Endometrial microvascular endothelial cells (primary cell): ENCODE data around the gene CFAP92. TPM values are rescaled to one million over a fixed set of nuclear protein-coding genes. Genes with fewer than 3 reads are reported as not detected.
"Not testable (repeated sequence)": the region's sequence is repeated elsewhere in the genome, so short reads cannot be mapped to it uniquely, and the experiment has no call there.

Experiments
- in situ Hi-C: cut with HindIII; loops from 2 replicates; pipeline ENCODE4 v1.10.0; 2017; ENCODE audit warnings: low sequenced_read_pairs, low pct_unique_long_range_greater_than_20kb; ENCODE audit errors: inconsistent ontology term
- total RNA-seq: library from RNA; depleted of rRNA; stranded (reverse); fragments of >200 nt; gene quantifications from one replicate; pipeline ENCODE4 v1.2.3, GENCODE V29; 2015; ENCODE audit errors: inconsistent ontology term

Gene CFAP92
- total RNA-seq, 1 donor from 2014 or later: not detected

DNA sequence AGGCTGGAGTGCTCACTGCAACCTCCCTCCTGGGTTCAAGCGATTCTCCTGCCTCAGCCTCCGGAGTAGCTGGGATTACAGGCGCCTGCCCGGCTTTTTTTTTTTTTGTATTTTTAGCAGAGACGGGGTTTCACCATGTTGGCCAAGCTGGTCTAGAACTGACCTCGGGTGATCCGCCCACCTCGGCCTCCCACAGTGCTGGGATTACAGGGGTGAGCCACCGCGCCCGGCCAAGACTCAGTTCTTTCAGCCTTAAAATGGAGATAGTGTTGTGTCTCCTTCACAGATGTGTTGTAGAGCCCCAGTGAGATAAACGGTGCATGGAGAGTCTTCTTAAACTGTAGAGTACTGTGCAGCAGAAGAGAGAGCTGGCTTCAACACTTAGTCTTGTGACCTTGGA lies 113.4 kb downstream of the CFAP92 start:
- in situ Hi-C loops: not testable (repeated sequence)

DNA sequence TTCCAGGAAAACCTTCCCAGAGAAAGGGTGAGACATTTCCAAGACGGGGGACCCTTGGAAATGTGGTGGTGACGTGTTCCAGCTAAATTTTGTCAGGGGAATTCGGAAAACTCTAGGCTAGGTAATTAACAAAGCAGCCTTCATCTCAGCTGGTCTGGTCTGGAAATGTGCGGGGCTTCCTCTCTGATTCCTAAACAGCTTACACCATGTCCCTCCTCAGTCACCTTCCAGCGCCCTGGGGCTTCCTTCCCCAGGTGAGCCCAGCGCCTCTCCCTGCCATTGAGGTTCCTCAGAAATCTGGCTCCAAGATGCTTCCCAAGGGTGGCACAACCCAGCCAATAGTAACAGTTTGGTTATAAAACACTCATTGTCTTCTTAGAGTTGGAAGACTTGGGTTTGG lies 113.9 kb downstream of the CFAP92 start:
- in situ Hi-C loops: no loop called here

DNA sequence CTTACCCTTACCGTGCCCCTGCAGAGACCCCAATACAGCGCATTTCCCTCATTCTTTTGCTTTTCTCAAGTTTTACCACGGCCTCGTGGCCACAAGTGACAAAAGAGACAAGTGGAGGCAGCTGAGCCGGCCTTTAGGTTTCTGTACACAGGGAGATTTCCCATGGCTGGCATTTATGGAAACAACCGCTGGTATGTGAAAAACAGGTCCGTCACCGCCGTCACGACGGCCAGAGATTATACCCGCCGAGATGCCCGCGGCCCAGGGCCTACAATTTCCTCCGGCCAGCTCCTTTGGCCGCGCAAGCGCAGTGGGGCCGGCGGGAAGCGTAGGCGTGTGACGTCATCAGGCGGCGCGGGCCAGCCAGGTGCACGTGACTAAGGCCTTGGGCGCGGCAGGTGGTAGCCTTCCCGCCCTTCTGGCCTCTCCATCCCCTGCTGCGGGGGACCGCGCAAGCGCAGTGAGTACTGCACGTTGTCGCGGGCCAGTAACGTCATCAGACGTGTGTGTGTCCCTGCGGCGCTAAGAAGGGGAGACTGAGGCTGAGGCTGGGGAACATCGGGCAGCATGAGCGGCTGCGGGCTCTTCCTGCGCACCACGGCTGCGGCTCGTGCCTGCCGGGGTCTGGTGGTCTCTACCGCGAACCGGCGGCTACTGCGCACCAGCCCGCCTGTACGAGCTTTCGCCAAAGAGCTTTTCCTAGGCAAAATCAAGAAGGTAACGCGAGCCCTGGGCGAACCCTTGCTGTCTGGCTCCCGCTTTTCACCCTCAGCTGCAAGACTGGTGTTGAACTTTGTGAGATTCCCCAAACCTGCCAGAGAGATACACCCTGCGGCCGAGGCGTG lies 114.5 kb downstream of the CFAP92 start, which contains the start of gene ACAD9:
Gene ACAD9 (plus strand): TSS at position 496 of the 845 bp plus-strand sequence. CDS start 72 bp downstream, at position 568.
- in situ Hi-C loops: no loop called here

DNA sequence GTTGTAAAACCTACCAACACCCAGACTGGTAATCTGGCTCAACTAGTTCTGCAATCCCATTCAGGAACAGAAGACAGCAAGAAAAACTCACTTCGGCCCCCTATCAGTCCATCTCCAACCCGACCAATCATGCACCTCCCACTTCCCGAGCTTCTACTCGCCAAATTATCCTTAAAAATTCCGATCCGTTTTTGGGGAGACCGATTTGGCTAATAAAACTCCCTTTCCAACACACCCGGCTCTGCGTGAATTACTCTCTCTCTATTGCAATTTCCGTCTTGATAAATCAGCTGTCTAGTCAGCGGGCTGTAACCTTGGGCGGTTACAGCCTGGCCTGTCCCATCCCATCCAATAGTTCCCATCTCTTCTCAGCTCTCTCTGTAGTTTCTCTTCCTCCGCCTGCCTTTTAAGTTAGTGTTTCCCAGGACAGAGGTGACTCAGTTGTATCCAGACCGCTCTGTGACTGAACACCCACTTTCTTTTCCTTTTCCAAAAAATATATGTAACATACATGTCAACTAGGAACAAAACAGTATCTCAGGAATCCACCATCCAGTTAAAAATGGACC lies 115.2 kb downstream of the CFAP92 start:
- in situ Hi-C loops: no loop called here

DNA sequence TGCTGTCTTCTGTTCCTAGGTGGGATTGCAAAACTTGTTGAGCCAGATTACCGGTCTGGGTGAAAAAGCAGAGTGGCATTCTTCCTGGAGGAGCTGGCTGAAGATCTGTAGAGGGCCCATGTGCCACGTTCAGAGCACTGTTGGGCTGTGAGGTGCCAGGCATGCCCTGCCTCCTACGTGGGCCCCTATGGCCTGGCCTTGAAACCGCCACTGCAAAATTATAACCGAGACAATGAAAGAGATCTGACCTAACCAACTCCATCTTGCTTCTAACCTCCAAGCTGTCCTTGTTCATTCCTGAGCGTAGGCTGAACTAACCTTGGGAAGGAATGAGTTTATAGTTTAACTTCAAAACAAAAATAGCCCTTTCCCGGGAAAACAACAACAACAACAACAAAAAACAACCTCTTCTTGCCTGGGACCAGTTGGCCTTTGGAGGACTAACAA lies 115.8 kb downstream of the CFAP92 start:
- in situ Hi-C loops: no loop called here

DNA sequence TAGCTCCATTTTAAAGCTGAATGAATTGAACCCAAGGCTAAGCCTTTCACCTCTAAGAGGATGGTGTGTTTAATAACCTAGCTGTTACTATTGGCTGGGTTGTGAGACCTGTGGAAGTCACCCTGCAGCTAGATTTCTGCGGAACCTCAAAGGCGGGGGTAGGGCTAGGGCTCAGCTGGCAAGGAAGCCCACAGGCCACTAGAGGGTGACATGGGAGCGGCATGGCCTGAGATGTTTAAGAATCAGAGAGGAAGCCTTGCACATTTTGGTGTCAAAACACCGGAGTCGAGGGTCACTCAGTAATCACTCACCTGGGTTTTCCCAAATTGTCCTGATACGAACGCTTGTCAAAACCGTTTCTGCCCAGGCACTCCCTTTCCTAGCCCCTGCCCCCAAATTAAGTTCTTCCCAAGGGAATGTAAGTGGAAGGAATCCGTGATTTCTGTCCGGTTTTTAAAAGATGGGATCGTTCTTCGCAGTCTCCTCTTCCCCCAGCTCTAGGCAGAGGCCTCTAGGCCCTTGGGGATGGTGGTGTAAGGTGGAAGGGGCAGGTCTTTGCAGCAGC lies 118.2 kb downstream of the CFAP92 start:
- in situ Hi-C loops: no loop called here

DNA sequence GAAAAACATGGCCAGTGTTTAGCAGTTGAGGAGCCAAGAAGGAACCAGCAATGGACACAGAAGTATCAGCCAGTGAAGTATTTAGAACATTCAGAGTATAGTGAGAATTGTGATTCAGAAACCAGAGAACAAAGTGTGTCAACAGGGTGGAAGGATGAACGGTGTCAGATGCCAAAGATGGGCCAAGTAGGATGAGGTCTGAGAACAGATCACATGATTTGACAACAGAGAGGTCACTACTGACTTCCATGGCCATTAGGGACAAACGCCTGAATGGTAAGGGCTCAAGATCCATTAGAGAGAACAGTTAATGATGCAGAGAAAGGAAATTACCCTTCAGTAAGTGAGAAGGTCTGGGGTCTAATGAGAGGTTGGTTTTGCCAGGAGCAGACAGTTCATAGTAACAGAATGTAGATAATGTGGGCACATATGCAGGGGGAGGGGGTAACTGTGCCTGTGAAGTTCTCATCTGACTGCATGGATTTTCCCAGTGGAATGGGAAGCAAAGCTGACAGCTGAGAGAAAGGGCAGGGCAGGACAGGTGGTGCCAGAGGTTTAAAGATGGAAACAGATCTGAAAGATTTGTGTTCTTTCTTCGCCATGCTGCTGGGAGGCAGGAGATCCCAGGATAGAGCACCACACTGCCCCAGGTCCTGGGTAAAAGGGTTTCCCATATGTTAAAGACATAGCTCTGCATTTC lies 119.2 kb downstream of the CFAP92 start:
- in situ Hi-C loops: no loop called here

DNA sequence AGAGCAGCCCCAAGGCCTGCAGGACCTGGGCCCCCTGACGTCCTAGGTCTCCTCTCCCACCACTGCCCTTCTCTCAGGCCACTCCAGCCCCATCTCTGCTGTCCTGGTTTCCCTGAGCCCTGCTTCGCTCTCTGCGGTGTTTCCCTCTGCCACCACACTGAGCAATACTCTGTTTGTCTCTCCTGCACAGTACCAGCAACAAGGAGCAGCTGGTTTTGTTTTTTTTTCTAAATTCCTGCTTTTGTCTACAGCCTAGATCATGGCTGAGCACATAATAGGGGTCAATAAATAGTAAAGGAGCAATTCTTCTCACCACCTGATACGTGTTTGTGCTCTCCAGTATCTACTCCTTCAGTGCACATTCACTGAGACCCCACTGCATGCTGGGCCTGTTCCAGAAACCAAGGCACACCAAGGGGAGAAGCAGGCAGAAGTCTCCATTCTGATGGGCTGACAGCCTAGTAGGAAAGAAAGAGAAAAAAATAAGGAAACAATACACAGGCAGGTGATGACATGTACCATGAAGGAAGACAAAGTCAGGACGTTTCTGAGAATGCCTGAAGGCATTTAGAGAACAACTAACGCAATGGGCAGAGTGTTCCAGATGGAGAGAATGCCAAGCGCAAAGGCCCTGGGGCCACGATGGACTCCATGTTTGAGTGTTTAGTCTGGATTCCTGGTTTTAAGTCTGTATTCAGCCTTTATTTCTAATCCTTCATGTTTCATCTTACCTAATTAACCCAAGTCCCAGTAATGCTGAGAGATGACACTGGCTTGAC lies 120.4 kb downstream of the CFAP92 start:
- in situ Hi-C loops: no loop called here

DNA sequence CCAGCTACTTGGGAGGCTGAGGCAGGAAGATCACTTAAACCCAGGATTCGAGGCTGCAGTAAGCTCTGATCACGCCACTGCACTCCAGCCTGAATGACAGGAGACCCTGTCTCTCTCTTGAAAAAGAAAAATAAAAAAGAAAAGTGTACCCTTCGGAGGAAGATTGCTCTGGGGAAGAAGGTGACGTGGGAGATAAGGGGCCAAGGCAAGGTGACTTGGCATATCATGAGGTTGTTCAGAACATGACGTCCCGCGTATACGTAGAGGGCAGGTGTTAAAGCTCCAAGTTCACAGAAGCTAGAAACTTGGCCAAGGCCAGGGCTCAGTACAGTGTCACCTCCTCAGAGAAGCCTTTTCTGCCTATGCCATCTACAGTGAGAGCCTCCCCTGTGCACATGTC lies 121.1 kb downstream of the CFAP92 start:
- in situ Hi-C loops: no loop called here

DNA sequence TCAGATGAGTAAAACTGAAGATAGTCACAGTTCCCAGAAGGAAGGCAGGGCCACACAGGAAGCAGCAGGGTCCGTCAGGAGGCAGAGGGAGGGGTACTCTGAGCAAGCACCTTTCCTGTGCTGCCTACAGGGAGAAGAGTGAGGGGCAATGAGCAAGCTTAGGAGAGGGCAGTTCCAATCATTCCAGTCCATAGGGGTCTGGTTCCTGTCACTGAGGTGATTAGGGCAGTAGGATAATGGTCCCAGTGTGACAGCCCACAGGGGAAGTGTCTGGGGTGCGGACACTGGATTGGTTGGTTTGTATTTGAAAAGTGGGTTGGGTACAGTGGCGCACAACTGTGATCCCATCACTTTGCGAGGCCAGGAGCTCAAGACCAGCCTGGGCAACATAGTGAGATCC lies 121.6 kb downstream of the CFAP92 start:
- in situ Hi-C loops: no loop called here

DNA sequence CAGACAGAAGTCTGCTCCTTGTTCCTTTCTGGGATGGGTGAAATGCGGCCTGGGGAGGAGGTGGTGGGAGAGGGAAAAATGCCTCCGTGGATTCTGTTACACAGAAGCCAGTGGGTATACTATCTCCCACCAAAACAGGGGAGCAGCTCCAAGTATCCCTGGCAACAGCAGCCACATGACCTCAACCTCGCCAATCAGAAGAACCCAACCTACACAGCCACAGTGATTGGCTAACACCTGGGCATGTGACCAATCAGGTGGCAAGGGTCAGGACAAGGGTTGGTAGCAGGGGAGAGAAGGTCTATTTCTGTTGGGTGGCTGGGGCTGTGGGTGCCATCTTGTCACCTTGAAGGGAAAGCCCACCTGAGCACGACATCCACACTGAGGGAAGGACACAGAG lies 123.5 kb downstream of the CFAP92 start:
- in situ Hi-C loops: no loop called here

DNA sequence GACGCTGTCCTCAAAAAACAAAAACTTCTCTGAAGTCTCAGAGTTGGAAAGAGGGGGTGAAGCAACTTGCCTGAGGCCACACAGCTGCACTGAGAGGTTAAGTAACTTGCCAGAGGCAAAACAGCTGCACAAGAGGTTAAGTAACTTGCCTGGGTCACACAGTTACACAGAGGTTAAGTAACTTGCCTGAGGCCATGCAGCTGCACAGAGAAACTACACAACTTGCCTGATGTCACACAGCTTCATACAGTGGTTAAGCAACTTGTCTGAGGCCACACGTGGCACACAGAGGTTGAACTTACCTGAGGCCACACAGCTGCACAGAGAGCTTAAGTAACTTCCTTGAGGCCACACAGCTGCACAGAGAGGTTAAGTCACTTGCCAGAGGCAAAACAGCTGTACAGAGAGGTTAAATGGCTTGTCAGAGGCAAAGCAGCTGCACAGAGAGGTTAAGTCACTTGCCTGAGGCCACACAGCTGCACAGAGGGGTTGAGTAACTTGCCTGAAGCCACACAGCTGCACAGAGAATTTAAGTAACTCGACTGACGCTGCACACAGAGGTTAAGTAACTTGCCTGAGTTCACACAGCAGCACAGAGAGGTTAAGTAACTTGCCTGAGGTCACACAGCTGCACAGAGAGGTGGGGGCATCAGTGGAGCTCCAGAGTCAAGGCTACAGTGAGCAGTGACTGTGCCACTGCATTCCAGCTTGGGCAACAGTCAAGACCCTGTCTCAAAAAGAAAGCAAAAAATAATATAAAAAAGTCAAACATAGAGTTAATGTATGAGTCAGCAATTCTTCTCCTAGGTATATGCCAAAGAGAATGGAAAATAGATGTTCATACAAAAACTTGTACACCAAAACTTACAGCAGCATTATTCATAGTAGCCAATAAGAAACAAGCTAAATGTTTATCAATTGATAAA lies 126.4 kb downstream of the CFAP92 start:
- in situ Hi-C loops: no loop called here

DNA sequence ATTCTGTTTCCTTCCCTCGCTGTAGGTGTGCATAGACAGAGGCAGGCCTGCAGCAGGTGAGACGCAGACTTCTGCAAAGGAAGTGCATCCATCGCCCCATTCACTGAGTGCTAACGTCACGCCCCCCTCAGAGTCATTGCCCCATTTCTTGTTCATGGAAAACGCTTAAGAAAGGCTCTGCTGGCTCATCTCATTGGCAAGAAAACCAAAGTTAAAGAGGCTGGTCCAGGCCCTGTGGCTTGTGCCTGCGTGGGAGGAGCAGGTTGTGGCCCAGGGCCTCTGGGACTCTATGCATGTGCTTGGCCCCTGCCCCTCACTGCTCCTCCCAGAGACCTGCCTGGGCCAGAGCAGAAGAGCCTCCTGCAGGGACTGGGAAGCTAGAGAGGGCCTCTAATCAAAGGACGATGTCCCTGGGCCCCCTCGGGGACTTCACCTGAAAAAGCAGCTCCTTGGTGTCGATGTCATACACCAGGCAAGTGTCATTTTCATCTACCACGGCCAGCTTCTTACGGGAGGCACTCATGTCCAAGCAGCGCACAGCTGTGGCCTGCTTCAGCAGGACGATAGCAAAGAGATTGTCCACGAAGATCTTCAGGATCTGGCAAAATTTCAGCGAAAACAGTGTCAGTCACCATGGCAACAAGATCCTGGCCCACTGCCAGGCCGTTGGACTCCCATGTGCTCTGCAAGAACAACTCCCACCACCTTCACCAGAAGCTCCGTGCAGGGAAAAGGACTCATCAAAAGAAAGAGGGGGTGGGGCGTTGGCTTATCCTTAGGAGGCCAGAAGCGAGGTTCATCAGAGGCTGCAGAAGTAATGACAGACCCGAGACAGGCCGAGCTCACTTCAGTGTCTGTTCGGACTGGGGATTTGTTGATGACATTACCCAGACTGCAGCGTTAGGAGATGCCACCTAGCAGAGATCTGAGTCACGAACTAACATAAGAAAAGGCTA lies 128.7 kb downstream of the CFAP92 start:
- in situ Hi-C loops: not testable (repeated sequence)

DNA sequence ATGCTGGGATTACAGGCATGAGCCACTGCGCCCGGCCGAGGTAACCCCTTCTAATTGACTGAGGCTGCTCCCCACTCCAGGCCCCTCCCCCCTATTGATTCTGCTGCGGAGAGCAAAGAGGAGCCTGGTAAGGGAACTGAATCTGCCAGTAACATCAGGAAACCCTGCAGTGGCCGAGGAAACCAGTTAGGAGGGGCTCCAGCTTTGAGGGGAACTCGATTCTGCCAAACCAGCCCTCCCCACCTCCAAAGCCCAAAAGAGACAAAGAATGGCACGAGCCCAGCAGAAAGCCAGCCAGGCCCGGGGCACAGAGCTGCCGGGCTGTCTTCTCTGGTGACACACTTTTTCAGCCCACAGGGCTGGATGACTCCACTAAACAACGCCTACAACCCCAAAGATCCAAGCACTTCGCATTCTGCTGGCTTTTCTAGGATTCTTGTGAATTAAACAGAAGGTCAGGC lies 129.5 kb downstream of the CFAP92 start:
- in situ Hi-C loops: no loop called here

DNA sequence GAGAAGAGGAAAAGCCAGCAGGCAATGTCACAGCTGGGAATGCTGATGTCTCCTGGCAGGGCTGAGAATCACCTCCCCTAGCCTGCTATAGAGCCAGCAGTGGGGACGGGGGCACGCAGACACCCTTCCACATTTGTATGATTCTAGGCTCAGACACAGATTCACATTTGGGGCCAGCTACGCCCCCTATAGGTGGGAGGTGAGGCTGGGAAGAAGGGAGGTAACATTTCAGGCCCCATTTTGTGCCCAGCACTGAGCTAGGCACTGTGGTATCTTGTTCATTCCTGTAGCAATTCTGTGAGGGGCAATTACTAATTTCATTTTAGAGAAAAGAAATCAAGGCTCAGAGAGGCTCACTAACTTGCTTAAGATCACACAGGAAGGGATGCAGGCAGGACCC lies 130.3 kb downstream of the CFAP92 start:
- in situ Hi-C loops: no loop called here

DNA sequence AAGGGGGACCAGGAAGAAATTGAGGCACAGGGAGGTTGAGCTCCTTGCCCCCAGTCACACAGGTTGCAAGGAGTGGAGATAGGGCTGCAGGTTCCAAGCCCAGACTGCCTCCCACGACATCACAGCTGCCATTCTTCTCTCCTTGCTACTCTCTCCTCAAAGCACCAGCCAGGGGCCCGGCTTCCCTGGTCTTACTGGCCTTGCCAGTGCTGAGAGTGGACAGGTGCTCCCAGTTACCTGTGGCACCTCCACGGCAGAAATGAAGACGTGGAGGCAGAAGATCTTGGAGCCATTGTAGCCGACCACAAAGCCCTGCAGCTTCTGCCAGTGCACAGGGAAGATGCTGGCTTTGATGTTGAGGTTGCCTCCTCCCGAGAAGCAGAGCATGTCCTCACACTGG lies 132.4 kb downstream of the CFAP92 start:
- in situ Hi-C loops: no loop called here
